ENCODE data around the gene GNGT2.

GRCh38 chr17:49209061-49209571 is 1.3 kb downstream of the GNGT2 start:
- no peak for TF ChIP-seq POLR2A (IDR thresholded peaks at IDR 0.05)
- TF ChIP-seq EP300 (IDR thresholded peaks at IDR 0.05) = no peak
- TF ChIP-seq POLR2AphosphoS5 (IDR thresholded peaks at IDR 0.05) = no peak
- TF ChIP-seq, protein P1, sequence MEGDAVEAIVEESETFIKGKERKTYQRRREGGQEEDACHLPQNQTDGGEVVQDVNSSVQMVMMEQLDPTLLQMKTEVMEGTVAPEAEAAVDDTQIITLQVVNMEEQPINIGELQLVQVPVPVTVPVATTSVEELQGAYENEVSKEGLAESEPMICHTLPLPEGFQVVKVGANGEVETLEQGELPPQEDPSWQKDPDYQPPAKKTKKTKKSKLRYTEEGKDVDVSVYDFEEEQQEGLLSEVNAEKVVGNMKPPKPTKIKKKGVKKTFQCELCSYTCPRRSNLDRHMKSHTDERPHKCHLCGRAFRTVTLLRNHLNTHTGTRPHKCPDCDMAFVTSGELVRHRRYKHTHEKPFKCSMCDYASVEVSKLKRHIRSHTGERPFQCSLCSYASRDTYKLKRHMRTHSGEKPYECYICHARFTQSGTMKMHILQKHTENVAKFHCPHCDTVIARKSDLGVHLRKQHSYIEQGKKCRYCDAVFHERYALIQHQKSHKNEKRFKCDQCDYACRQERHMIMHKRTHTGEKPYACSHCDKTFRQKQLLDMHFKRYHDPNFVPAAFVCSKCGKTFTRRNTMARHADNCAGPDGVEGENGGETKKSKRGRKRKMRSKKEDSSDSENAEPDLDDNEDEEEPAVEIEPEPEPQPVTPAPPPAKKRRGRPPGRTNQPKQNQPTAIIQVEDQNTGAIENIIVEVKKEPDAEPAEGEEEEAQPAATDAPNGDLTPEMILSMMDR (IDR thresholded peaks at IDR 0.05) = no peak

Data from gastroesophageal sphincter (tissue), 3 donors.